HepG2 (cell line): ENCODE data around the gene DNAJC5. TPM values are rescaled to one million over a fixed set of nuclear protein-coding genes. Genes with fewer than 3 reads are reported as not detected.
A peak's percentile ranks its signal among the peaks of the same experiment; 100 is the strongest.

ENCODE experiments used
- ESRRA ChIP-seq: sonication (generic); formaldehyde crosslinking; IDR thresholded peaks from 2 replicates; pipeline ENCODE4 v1.5.1; 2020; ENCODE audit warnings: mild to moderate bottlenecking, low read depth, missing genetic modification reagents
- HNRNPLL ChIP-seq: fragments of 200-400 bp; formaldehyde crosslinking; IDR thresholded peaks from 2 replicates; pipeline ENCODE4 v1.6.1; 2017; ENCODE audit warnings: mild to moderate bottlenecking, low read depth, low read length; ENCODE audit not compliant: poor library complexity, severe bottlenecking
- MTF1 ChIP-seq: sonication (generic); formaldehyde crosslinking; IDR thresholded peaks from 2 replicates; pipeline ENCODE4 v1.5.0; 2020; ENCODE audit warnings: missing genetic modification reagents
- NFKB2 ChIP-seq: sonication (generic); formaldehyde crosslinking; IDR thresholded peaks from 2 replicates; pipeline ENCODE4 v1.4.0; 2020; ENCODE audit warnings: missing genetic modification reagents, borderline replicate concordance
- PLRG1 ChIP-seq: fragments of 450-650 bp; conservative IDR thresholded peaks from 2 replicates; pipeline ENCODE4 v1.6.1; 2016
- PRPF4 ChIP-seq: fragments of 200-400 bp; formaldehyde crosslinking; IDR thresholded peaks from 2 replicates; pipeline ENCODE4 v1.6.1; 2016; ENCODE audit warnings: low read length, low read depth; ENCODE audit not compliant: poor library complexity, severe bottlenecking
- RAD51 ChIP-seq: fragments of 450-650 bp; IDR thresholded peaks from 2 replicates; pipeline ENCODE4 v1.6.1; 2016; ENCODE audit warnings: borderline replicate concordance
- RARG ChIP-seq: sonication (generic); formaldehyde crosslinking; IDR thresholded peaks from 2 replicates; pipeline ENCODE4 v1.4.0; 2020; ENCODE audit warnings: low read depth, mild to moderate bottlenecking, missing genetic modification reagents
- REST ChIP-seq, 2 experiments: IDR thresholded peaks; 2 replicates each; pipeline ENCODE4 v1.6.1; 2011 to 2012; ENCODE audit warnings: low read length in 2 of 2, borderline replicate concordance in 1 of 2, low read depth in 1 of 2, mild to moderate bottlenecking in 1 of 2, moderate library complexity in 1 of 2
- RFX3 ChIP-seq: IDR thresholded peaks from 2 replicates; pipeline ENCODE4 v1.6.1; 2016; ENCODE audit warnings: missing biosample characterization, missing genetic modification reagents
- SRY ChIP-seq: sonication (generic); formaldehyde crosslinking; IDR thresholded peaks from 2 replicates; pipeline ENCODE4 v1.8.0; 2022; ENCODE audit warnings: mild to moderate bottlenecking, missing genetic modification reagents
- SSRP1 ChIP-seq: IDR thresholded peaks from 2 replicates; pipeline ENCODE4 v1.6.1; 2016; ENCODE audit warnings: control low read depth
- ZBTB37 ChIP-seq: sonication (generic); formaldehyde crosslinking; IDR thresholded peaks from 2 replicates; pipeline ENCODE4 v1.4.0; 2020; ENCODE audit warnings: mild to moderate bottlenecking, missing genetic modification reagents
- ZMAT3 ChIP-seq: sonication (generic); formaldehyde crosslinking; conservative IDR thresholded peaks from 2 replicates; pipeline ENCODE4 v1.7.0; 2021; ENCODE audit warnings: missing genetic modification reagents
- ZNF17 ChIP-seq: sonication (generic); formaldehyde crosslinking; IDR thresholded peaks from 2 replicates; pipeline ENCODE4 v1.5.0; 2020; ENCODE audit warnings: mild to moderate bottlenecking, missing genetic modification reagents
- ZNF253 ChIP-seq: sonication (generic); formaldehyde crosslinking; IDR thresholded peaks from 2 replicates; pipeline ENCODE4 v1.8.0; 2022; ENCODE audit warnings: mild to moderate bottlenecking, missing genetic modification reagents, borderline replicate concordance
- ZNF513 ChIP-seq: sonication (generic); formaldehyde crosslinking; conservative IDR thresholded peaks from 2 replicates; pipeline ENCODE4 v1.5.0; 2020; ENCODE audit warnings: missing genetic modification reagents
- ZNF567 ChIP-seq: sonication (generic); formaldehyde crosslinking; IDR thresholded peaks from 2 replicates; pipeline ENCODE4 v1.8.1; 2023; ENCODE audit warnings: mild to moderate bottlenecking, missing genetic modification reagents, borderline replicate concordance
- ZNF615 ChIP-seq: sonication (generic); formaldehyde crosslinking; IDR thresholded peaks from 2 replicates; pipeline ENCODE4 v1.5.0; 2020; ENCODE audit warnings: mild to moderate bottlenecking, missing genetic modification reagents, borderline replicate concordance
- ZNF619 ChIP-seq: sonication (generic); formaldehyde crosslinking; IDR thresholded peaks from 2 replicates; pipeline ENCODE4 v1.4.0; 2020; ENCODE audit warnings: mild to moderate bottlenecking, missing genetic modification reagents
- ZNF672 ChIP-seq: sonication (generic); formaldehyde crosslinking; IDR thresholded peaks from 2 replicates; pipeline ENCODE4 v1.8.1; 2022; ENCODE audit warnings: missing genetic modification reagents
- polyA plus RNA-seq, 8 experiments: library from polyadenylated mRNA; depleted of rRNA in 3 of 8; stranded (reverse) in 7 of 8; unstranded in 1 of 8; fragments of >200 nt; fragmentation: Illumina TruSeq in 4 of 8; extraction: Trizol in 4 of 8; gene quantifications; 2 replicates each; pipeline versions ENCODE4 v1.2.1 to v1.2.3, GENCODE V29; 2011 to 2016; ENCODE audit warnings: low read depth in 4 of 8, missing spikeins in 1 of 8, mixed read lengths in 1 of 8; ENCODE audit not compliant: insufficient read depth in 1 of 8
- total RNA-seq, 5 experiments: library from RNA; depleted of rRNA; stranded (reverse); fragments of >200 nt; fragmentation: Illumina TruSeq; extraction: Trizol; gene quantifications; 2 replicates each; pipeline ENCODE4 v1.2.3, GENCODE V29; 2016; ENCODE audit warnings: low read depth in 1 of 5

The DNAJC5 gene
- total and polyA plus RNA-seq, 2 of the 13 experiments (the other 11 are each of a cell fraction or from before 2014, with no cell fraction given), result 42.8 to 64.5 TPM

- TF ChIP-seq SRY (CRISPR knock-in tag) (peak; percentile 64; the same call in 1 of the 2 replicates), ZNF567 (CRISPR knock-in tag) (peak; percentile 98), RARG (CRISPR knock-in tag) (no peak), ESRRA (CRISPR knock-in tag) (peak; percentile 19; the same call in 1 of the 2 replicates), MTF1 (CRISPR knock-in tag) (no peak), PLRG1 (no peak), ZBTB37 (CRISPR knock-in tag) (no peak), NFKB2 (CRISPR knock-in tag) (no peak), RAD51 (no peak), ZNF513 (CRISPR knock-in tag) (no peak), HNRNPLL (no peak), ZNF672 (CRISPR knock-in tag) (no peak), RFX3 (CRISPR knock-in tag) (no peak), REST (IDR thresholded peaks at IDR 0.05; ENCODE audit: borderline replicate concordance in 1 of 2, low read depth in 1 of 2, low read length in 2 of 2) (0 out of 4 replicates have a peak, but pooled peaks of 1 of the 2 experiments have one; percentile 18), PRPF4 (no peak), ZNF17 (no peak), ZNF253 (CRISPR knock-in tag) (no peak; the same call in 1 of the 2 replicates), ZNF619 (CRISPR knock-in tag) (peak; percentile 93), SSRP1 (CRISPR knock-in tag) (peak; percentile 94), ZNF615 (CRISPR knock-in tag) (no peak; the same call in 1 of the 2 replicates), ZMAT3 (no peak)
Measured at GRCh38 chr20:63858393-63859165, 36.3 kb upstream of the DNAJC5 start (continued).
